ENCODE data around the gene MINAR2.

The MINAR2 gene

DNA sequence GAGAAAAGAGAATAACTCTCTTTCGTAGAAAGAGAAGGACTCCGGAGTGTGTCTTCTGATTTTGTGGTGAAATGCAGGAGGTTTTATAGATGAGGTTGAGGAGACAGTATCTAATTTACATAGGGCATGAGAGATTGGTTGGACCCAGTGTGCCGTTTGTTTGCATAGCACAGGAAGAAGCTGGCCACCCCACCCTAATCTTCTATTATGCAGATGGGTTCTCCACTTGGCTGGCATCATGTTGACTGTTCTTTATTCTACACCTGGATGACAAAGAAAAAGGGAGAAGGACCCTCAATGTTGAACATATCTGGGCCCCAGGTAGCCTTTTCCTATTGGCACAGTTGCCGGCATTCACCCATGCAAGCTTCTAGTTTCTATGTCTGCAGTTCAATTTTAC lies 23.2 kb upstream of the MINAR2 start:
- no peak overlapping the region for H3K4me3 ChIP-seq (ENCODE audit: low read depth, low read length)
- TF ChIP-seq, protein P1, sequence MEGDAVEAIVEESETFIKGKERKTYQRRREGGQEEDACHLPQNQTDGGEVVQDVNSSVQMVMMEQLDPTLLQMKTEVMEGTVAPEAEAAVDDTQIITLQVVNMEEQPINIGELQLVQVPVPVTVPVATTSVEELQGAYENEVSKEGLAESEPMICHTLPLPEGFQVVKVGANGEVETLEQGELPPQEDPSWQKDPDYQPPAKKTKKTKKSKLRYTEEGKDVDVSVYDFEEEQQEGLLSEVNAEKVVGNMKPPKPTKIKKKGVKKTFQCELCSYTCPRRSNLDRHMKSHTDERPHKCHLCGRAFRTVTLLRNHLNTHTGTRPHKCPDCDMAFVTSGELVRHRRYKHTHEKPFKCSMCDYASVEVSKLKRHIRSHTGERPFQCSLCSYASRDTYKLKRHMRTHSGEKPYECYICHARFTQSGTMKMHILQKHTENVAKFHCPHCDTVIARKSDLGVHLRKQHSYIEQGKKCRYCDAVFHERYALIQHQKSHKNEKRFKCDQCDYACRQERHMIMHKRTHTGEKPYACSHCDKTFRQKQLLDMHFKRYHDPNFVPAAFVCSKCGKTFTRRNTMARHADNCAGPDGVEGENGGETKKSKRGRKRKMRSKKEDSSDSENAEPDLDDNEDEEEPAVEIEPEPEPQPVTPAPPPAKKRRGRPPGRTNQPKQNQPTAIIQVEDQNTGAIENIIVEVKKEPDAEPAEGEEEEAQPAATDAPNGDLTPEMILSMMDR (IDR thresholded peaks at IDR 0.05; ENCODE audit: low read depth, low read length): no peak

GRCh38 chr5:129739773-129740172 lies 8.1 kb upstream of the MINAR2 start:
- H3K4me3 ChIP-seq (ENCODE audit: low read depth, low read length): no peak overlapping the region
- TF ChIP-seq, protein P1 (IDR thresholded peaks at IDR 0.05; ENCODE audit: low read depth, low read length): no peak

- TF ChIP-seq, protein P1 (IDR thresholded peaks at IDR 0.05; ENCODE audit: low read depth, low read length): no peak
- no peak overlapping the region for H3K4me3 ChIP-seq (ENCODE audit: low read depth, low read length)
Observed at GRCh38 chr5:129743541-129744187, 4.2 kb upstream of the MINAR2 start.

GRCh38 chr5:129745997-129746396 lies 1.9 kb upstream of the MINAR2 start:
- no peak overlapping the region for H3K4me3 ChIP-seq (ENCODE audit: low read depth, low read length)
- TF ChIP-seq, protein P1 (IDR thresholded peaks at IDR 0.05; ENCODE audit: low read depth, low read length): no peak

- TF ChIP-seq, protein P1 (IDR thresholded peaks at IDR 0.05; ENCODE audit: low read depth, low read length): no peak
- no peak overlapping the region for H3K4me3 ChIP-seq (ENCODE audit: low read depth, low read length)
Observed at GRCh38 chr5:129746876-129747275, 1.0 kb upstream of the MINAR2 start.

DNA sequence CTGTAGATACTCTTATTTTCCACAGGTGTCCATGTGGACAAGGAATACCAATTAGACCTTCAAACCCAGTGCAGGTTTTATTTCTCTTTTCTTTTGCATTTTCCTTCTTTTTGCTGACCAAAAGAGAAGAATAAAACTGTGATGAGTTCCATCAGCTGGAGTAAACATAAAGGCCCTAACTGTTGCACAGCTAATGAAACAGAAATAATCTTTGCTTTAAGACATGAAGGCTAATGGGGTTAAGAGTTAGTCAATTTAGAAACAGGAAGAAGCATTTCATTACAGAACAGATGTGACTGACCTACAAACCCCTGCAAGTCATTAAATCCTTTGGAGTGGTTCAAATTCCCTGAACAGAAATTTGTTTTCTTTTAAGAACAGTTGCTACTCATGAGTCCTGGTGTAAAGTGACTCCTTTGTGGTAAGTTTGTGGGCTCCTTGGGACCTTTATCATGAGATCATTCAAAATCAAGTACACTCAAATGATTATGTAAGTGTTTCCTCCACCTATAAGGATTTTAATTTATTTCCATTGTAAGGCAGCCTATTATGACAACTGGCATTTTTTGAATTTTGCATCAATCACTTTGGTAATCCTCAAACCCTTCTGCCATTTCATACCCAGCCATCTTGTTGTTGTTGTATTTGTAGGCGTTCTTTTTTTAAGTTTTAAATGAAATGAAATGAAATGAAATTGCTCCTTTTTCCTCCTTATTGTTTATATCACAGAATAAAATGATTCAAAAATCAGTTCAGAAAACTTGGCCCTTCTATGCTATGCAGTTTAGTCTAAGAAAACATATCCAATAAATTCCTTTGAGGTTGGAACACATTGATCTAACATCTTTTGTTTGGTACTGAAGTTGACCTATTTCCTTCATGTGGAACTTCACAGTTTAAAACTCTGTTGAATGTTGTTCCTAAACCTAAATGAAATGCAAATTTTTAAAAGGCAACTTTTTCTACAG lies 1.3 kb downstream of the MINAR2 start:
- no peak overlapping the region for H3K4me3 ChIP-seq (ENCODE audit: low read depth, low read length)
- TF ChIP-seq, protein P1 (IDR thresholded peaks at IDR 0.05; ENCODE audit: low read depth, low read length): no peak
